Pancreas (tissue), 10 donors: ENCODE measurements around the gene VPS41. TPM values are rescaled to one million over a fixed set of nuclear protein-coding genes. Genes with fewer than 3 reads are reported as not detected.

Source experiments
- ATAC-seq, 4 donors: fragments of 200-7000 bp; cut with Tn5 transposase; one replicate each; pipeline versions ENCODE4 v1.8.0 to v1.9.1; 2020; ENCODE audit warnings: mild to moderate bottlenecking in 4 of 4, moderate library complexity in 4 of 4
- DNase-seq, 6 donors: peaks; one replicate each; pipeline ENCODE4 v3.0.0-alpha.2; 2020
- FAIRE-seq: peaks from 2 replicates; lab custom pipeline; 2012; peaks lifted over from hg19 to GRCh38; lab: Jason Lieb, UNC
- H3K27ac ChIP-seq, 4 donors: fragments of 200-600 bp; sonication (generic); 1 replicate in 3 of 4; 2 replicates in 1 of 4; pipeline versions ENCODE4 v1.5.0 to v1.8.0; 2020
- H3K27me3 ChIP-seq, 4 donors: fragments of 200-600 bp; one replicate each; pipeline ENCODE4 v1.8.0; 2021
- H3K36me3 ChIP-seq, 3 donors: fragments of 200-600 bp; sonication (generic) in 1 of 3; one replicate each; pipeline versions ENCODE4 v1.5.0 to v1.8.0; 2020 to 2021
- H3K4me1 ChIP-seq, 3 donors: fragments of 200-600 bp; one replicate each; pipeline ENCODE4 v1.8.0; 2021
- H3K4me3 ChIP-seq, 4 donors: fragments of 200-600 bp; sonication (generic) in 2 of 4; one replicate each; pipeline versions ENCODE4 v1.5.0 to v1.8.0; 2020 to 2021
- H3K9me3 ChIP-seq, 4 donors: fragments of 200-600 bp; one replicate each; pipeline ENCODE4 v1.8.0; 2021
- CTCF ChIP-seq, 4 donors: fragments of 200-600 bp; sonication (generic) in 3 of 4; IDR thresholded peaks; one replicate each; pipeline versions ENCODE4 v1.5.0 to v1.8.0; 2021; ENCODE audit warnings: antibody characterized with exemption in 4 of 4
- WGBS, 2 donors: extraction: QIAGEN DNeasy Blood & Tissue Kit; methylation state at CpG; one replicate each; pipeline ENCODE4 v1.1.7; 2013; 5-methylcytosine and 5-hydroxymethylcytosine counted together
- intact Hi-C, 3 donors: fragments of 100-400 bp; cut with DNase I; formaldehyde crosslinking; loops; one replicate each; pipeline versions ENCODE4 v1.11.1 to v1.14.2; 2022
- polyA plus RNA-seq, 2 donors: library from polyadenylated mRNA; stranded (reverse); fragments of 200-250 nt; gene quantifications; one replicate each; pipeline ENCODE4 v1.2.3, GENCODE V29; 2013
- total RNA-seq, 6 donors: library from RNA; stranded (reverse); fragmentation: NEBNext Ultra II Directional in 4 of 6; extraction: Animal tissue kit (Norgen Biotek cat#: 25700) in 4 of 6; gene quantifications; one replicate each; pipeline versions ENCODE4 v1.2.1 to v1.2.4, GENCODE V29; 2021 to 2023
- donor health status: healthy with polysubstance abuse.
- donor health status: DM: no; HTN: no; CAD: no; lungs with moderate emphysema.
- donor health status: DM: no; HTN: no; CAD: no.
- donor health status: control.
- donor health status: control.
- donor health status: Bipolar disorder and iron deficiency.
- donor health status: DM: yes; HTN: yes; CAD: no.
- donor health status: DM: no; HTN: no; CAD: no.
- donor health status: DM: no; HTN: no; CAD: no.
- donor health status: DM: yes; HTN: yes; CAD: no.

The VPS41 gene
- total and polyA plus RNA-seq, 8 donors = 10.0 to 79.2 (median 37.8) TPM

- H3K4me1 ChIP-seq = no peaks in the 10 kb centered on the region
- H3K27ac ChIP-seq = no peak overlapping the region
- no peak for FAIRE-seq
- TF ChIP-seq CTCF (IDR thresholded peaks at IDR 0.05) = no peak
- no peaks in the 10 kb centered on the region for H3K9me3 ChIP-seq
- intact Hi-C loops = no loop called here
- H3K27me3 ChIP-seq = no peaks in the 10 kb centered on the region
- 46 to 52% methylated on average over 5 of the region's 5 CpGs for WGBS, 2 donors
- no peak for DNase-seq
- peak in 2 of 4 donors; percentile 24 to 39 for ATAC-seq
- H3K4me3 ChIP-seq = no peak overlapping the region
- no peaks in the 10 kb centered on the region for H3K36me3 ChIP-seq
These were observed 69.1 kb downstream of the VPS41 start for GRCh38 chr7:38839851-38840250.

GRCh38 chr7:38838725-38839385, 70.1 kb downstream of the VPS41 start:
- Histone ChIP-seq H3K36me3 (no peaks in the 10 kb centered on the region), H3K4me3 (no peak overlapping the region), H3K27ac (no peak overlapping the region), H3K4me1 (no peaks in the 10 kb centered on the region), H3K9me3 (no peaks in the 10 kb centered on the region), H3K27me3 (no peaks in the 10 kb centered on the region)
- no peak for TF ChIP-seq CTCF (IDR thresholded peaks at IDR 0.05)
- 80 to 81% methylated on average over 6 of the region's 6 CpGs for WGBS, 2 donors
- intact Hi-C loops = no loop called here
- no peak for FAIRE-seq
- no peak for ATAC-seq
- DNase-seq = no peak

- no peak for TF ChIP-seq CTCF (IDR thresholded peaks at IDR 0.05)
- Histone ChIP-seq H3K27ac (no peak overlapping the region), H3K4me3 (no peak overlapping the region), H3K36me3 (no peaks in the 10 kb centered on the region), H3K9me3 (no peaks in the 10 kb centered on the region), H3K27me3 (no peaks in the 10 kb centered on the region), H3K4me1 (peaks cover 12 to 24% (median 20%) of the 10 kb centered on the region in 3 donors)
- FAIRE-seq (no peak), ATAC-seq (no peak), DNase-seq (no peak)
- WGBS, 2 donors = 77 to 88% methylated on average over 3 of the region's 3 CpGs
- intact Hi-C loops = no loop called here
These were observed 74.6 kb downstream of the VPS41 start for GRCh38 chr7:38834357-38834756.

- Histone ChIP-seq H3K4me3 (no peak overlapping the region), H3K27ac (no peak overlapping the region), H3K9me3 (no peaks in the 10 kb centered on the region), H3K27me3 (no peaks in the 10 kb centered on the region), H3K36me3 (no peaks in the 10 kb centered on the region), H3K4me1 (peaks cover 12 to 26% (median 21%) of the 10 kb centered on the region in 3 donors)
- intact Hi-C loops = no loop called here
- TF ChIP-seq CTCF (IDR thresholded peaks at IDR 0.05) = no peak
- no peak for FAIRE-seq
- WGBS, 2 donors = 29 to 50% methylated on average over 1 of the region's 1 CpG
- no peak for DNase-seq
- peak in 2 of 4 donors; percentile 11 to 31 for ATAC-seq
These were observed 75.7 kb downstream of the VPS41 start for GRCh38 chr7:38833329-38833728.
